Smooth muscle cell of the umbilical artery (primary cell): Measurements from ENCODE around the gene PLCZ1. TPM values are rescaled to one million over a fixed set of nuclear protein-coding genes. Genes with fewer than 3 reads are reported as not detected.

ENCODE experiments used
- total RNA-seq: library from RNA; depleted of rRNA; stranded (reverse); fragments of >200 nt; gene quantifications from 2 replicates; pipeline ENCODE4 v1.2.3, GENCODE V29; 2014

Gene PLCZ1, protein sequence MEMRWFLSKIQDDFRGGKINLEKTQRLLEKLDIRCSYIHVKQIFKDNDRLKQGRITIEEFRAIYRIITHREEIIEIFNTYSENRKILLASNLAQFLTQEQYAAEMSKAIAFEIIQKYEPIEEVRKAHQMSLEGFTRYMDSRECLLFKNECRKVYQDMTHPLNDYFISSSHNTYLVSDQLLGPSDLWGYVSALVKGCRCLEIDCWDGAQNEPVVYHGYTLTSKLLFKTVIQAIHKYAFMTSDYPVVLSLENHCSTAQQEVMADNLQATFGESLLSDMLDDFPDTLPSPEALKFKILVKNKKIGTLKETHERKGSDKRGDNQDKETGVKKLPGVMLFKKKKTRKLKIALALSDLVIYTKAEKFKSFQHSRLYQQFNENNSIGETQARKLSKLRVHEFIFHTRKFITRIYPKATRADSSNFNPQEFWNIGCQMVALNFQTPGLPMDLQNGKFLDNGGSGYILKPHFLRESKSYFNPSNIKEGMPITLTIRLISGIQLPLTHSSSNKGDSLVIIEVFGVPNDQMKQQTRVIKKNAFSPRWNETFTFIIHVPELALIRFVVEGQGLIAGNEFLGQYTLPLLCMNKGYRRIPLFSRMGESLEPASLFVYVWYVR
- 0.18 TPM in 1 of 2 replicates, not detected in the other for total RNA-seq

DNA sequence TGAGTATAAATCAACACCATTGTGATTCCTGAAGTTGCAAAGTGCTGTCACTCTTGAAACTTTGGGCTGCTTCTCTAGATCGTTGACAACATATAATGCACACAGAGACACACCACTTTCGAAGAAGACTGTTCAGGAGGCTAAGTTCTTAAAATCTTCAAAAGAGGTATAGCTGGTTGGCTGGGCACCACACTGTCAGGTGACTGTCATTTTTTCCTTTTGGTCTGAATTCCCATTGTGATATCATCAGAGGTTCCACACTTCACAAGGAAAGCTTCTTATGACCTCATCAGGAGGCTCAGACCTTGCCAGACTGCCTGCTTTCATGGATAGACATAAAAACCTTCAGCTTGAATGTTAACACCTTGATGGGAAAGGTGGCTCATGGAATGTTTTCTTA is at the start of gene PLCZ1, which contains the start of gene CAPZA3:
PLCZ1 (minus strand) TSS at position 194 of the 400 bp plus-strand sequence. CDS start 641 bp downstream, outside the sequence.
CAPZA3 (plus strand) TSS at position 301 of the 400 bp plus-strand sequence. CDS start 150 bp downstream, outside the sequence.

Other genes starting within 250 kb of the PLCZ1 start
- not detected in 2 replicates for gene CAPZA3, start 107 bp upstream of the PLCZ1 start, total RNA-seq